ENCODE measurements around the gene PTOV1. TPM values are rescaled to one million over a fixed set of nuclear protein-coding genes. Genes with fewer than 3 reads are reported as not detected.

PTOV1 gene
- total and polyA plus RNA-seq, 4 donors, result 38.0 to 52.3 (median 41.3) TPM

GRCh38 chr19:49843265-49843664 lies 7.7 kb upstream of the PTOV1 start:
- Histone ChIP-seq H3K27me3 (ENCODE audit: control insufficient read depth in 4 of 4, insufficient read depth in 4 of 4, low read length in 3 of 4) (no peaks in the 10 kb centered on the region), H3K9me3 (ENCODE audit: control insufficient read depth in 4 of 4, low read length in 3 of 4) (no peaks in the 10 kb centered on the region), H3K4me3 (ENCODE audit: low read depth in 1 of 3, low read length in 3 of 3) (no peak overlapping the region), H3K27ac (ENCODE audit: low read depth in 1 of 2, low read length in 2 of 2) (no peak overlapping the region), H3K4me1 (ENCODE audit: control insufficient read depth in 4 of 4, insufficient read depth in 4 of 4, low read length in 3 of 4) (no peaks in the 10 kb centered on the region), H3K36me3 (ENCODE audit: control insufficient read depth in 4 of 4, insufficient read depth in 3 of 4, low read depth in 1 of 4, low read length in 3 of 4) (peaks cover 1 to 14% (median 7%) of the 10 kb centered on the region in 4 donors), H3K9ac (ENCODE audit: low read depth in 1 of 2, low read length in 2 of 2) (no peak overlapping the region)
- DNase-seq (ENCODE audit: low spot score), result no peak
- 90% methylated on average over 3 of the region's 3 CpGs for WGBS
- TF ChIP-seq, protein P1, sequence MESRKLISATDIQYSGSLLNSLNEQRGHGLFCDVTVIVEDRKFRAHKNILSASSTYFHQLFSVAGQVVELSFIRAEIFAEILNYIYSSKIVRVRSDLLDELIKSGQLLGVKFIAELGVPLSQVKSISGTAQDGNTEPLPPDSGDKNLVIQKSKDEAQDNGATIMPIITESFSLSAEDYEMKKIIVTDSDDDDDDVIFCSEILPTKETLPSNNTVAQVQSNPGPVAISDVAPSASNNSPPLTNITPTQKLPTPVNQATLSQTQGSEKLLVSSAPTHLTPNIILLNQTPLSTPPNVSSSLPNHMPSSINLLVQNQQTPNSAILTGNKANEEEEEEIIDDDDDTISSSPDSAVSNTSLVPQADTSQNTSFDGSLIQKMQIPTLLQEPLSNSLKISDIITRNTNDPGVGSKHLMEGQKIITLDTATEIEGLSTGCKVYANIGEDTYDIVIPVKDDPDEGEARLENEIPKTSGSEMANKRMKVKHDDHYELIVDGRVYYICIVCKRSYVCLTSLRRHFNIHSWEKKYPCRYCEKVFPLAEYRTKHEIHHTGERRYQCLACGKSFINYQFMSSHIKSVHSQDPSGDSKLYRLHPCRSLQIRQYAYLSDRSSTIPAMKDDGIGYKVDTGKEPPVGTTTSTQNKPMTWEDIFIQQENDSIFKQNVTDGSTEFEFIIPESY (IDR thresholded peaks at IDR 0.05), result no peak
- TF ChIP-seq HNF4A (conservative IDR thresholded peaks at IDR 0.05), result no peak
- TF ChIP-seq EGR1 (IDR thresholded peaks at IDR 0.05; ENCODE audit: low read depth in 2 of 2), result no peak
- TF ChIP-seq, protein P2, sequence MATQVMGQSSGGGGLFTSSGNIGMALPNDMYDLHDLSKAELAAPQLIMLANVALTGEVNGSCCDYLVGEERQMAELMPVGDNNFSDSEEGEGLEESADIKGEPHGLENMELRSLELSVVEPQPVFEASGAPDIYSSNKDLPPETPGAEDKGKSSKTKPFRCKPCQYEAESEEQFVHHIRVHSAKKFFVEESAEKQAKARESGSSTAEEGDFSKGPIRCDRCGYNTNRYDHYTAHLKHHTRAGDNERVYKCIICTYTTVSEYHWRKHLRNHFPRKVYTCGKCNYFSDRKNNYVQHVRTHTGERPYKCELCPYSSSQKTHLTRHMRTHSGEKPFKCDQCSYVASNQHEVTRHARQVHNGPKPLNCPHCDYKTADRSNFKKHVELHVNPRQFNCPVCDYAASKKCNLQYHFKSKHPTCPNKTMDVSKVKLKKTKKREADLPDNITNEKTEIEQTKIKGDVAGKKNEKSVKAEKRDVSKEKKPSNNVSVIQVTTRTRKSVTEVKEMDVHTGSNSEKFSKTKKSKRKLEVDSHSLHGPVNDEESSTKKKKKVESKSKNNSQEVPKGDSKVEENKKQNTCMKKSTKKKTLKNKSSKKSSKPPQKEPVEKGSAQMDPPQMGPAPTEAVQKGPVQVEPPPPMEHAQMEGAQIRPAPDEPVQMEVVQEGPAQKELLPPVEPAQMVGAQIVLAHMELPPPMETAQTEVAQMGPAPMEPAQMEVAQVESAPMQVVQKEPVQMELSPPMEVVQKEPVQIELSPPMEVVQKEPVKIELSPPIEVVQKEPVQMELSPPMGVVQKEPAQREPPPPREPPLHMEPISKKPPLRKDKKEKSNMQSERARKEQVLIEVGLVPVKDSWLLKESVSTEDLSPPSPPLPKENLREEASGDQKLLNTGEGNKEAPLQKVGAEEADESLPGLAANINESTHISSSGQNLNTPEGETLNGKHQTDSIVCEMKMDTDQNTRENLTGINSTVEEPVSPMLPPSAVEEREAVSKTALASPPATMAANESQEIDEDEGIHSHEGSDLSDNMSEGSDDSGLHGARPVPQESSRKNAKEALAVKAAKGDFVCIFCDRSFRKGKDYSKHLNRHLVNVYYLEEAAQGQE (IDR thresholded peaks at IDR 0.05), result no peak

DNA sequence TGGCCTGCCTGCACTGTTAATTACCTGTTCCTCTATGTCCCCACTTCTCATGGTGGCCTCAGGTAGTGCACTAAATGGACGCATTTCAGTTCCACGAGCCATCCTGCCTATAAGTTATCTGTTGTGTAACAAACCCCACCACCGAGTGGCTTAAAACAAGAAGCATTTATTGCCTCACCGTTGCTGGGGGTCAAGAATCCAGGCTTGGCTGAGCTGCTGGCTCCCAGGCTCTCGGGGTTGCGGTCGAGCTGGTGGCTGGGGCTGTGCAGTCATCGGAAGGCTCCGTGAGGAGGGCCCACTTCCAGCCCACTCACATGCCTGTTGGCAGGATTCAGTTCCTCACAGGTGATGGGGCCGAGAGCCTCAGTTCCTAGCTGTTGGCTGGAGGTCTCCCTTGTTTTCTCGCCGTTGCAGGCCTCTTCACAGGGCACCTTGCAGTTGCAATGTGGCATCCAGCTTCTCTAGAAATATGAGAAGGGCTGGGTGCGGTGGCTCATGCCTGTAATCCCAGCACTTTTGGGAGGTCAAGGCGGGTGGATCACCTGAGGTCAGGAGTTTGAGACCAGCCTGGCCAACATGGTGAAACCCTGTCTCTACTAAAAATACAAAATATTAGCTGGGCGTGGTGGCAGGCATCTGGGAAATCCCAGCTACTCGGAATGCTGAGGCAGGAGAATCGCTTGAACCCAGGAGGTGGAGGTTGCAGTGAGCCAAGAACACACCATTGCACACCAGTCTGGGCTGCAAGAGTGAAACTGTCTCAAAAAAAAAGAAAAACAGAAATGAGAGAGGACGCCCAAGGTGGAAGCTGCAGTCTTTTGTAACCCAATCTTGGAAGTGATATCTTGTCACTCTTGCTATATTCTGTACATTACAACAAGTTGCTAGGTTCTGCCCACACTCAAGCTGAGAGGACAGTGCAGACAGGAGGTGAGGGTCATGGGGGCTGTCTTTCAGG lies 6.5 kb upstream of the PTOV1 start:
- no peak for TF ChIP-seq RAD21 (IDR thresholded peaks at IDR 0.05)
- TF ChIP-seq, protein P1 (IDR thresholded peaks at IDR 0.05), result no peak
- no peak for TF ChIP-seq ATF3 (IDR thresholded peaks at IDR 0.05)
- TF ChIP-seq JUND (IDR thresholded peaks at IDR 0.05), result no peak
- TF ChIP-seq, protein P3, sequence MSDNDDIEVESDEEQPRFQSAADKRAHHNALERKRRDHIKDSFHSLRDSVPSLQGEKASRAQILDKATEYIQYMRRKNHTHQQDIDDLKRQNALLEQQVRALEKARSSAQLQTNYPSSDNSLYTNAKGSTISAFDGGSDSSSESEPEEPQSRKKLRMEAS (IDR thresholded peaks at IDR 0.05), result no peak
- TF ChIP-seq YY1 (IDR thresholded peaks at IDR 0.05), result no peak
- TF ChIP-seq, protein P2 (IDR thresholded peaks at IDR 0.05), result no peak
- TF ChIP-seq RXRA (IDR thresholded peaks at IDR 0.05), result no peak
- TF ChIP-seq EGR1 (IDR thresholded peaks at IDR 0.05; ENCODE audit: low read depth in 2 of 2), result no peak
- TF ChIP-seq FOXA2 (IDR thresholded peaks at IDR 0.05), result no peak
- TF ChIP-seq FOXA1 (IDR thresholded peaks at IDR 0.05), result no peak
- no peak for TF ChIP-seq CTCF (IDR thresholded peaks at IDR 0.05; ENCODE audit: low read depth, low read length, missing input control)
- no peak for TF ChIP-seq SP1 (IDR thresholded peaks at IDR 0.05)
- TF ChIP-seq GABPA (IDR thresholded peaks at IDR 0.05 in 1 of 2, conservative IDR thresholded peaks at IDR 0.05 in 1 of 2), result no peak
- TF ChIP-seq NR2F2 (IDR thresholded peaks at IDR 0.05), result no peak

More for the DNA sequence above, 6.5 kb upstream of the PTOV1 start:
- no peak overlapping the region for H3K9ac ChIP-seq (ENCODE audit: low read depth in 1 of 2, low read length in 2 of 2)
- no peaks in the 10 kb centered on the region for H3K27me3 ChIP-seq (ENCODE audit: control insufficient read depth in 4 of 4, insufficient read depth in 4 of 4, low read length in 3 of 4)
- H3K9me3 ChIP-seq (ENCODE audit: control insufficient read depth in 4 of 4, low read length in 3 of 4), result no peaks in the 10 kb centered on the region
- DNase-seq (ENCODE audit: low spot score), result no peak
- no peak overlapping the region for H3K27ac ChIP-seq (ENCODE audit: low read depth in 1 of 2, low read length in 2 of 2)
- 82% methylated on average over 18 of the region's 18 CpGs for WGBS
- H3K36me3 ChIP-seq (ENCODE audit: control insufficient read depth in 4 of 4, insufficient read depth in 3 of 4, low read depth in 1 of 4, low read length in 3 of 4), result peaks cover 0 to 5% (median 2%) of the 10 kb centered on the region in 4 donors
- no peak overlapping the region for H3K4me3 ChIP-seq (ENCODE audit: low read depth in 1 of 3, low read length in 3 of 3)
- H3K4me1 ChIP-seq (ENCODE audit: control insufficient read depth in 4 of 4, insufficient read depth in 4 of 4, low read length in 3 of 4), result no peaks in the 10 kb centered on the region
